HG03354 (cell line): ENCODE data around the gene CYTH4.

Source experiments
- ATAC-seq: cut with Tn5 transposase; IDR thresholded peaks from one replicate; pipeline ENCODE4 v1.9.1; 2021; ENCODE audit warnings: mild to moderate bottlenecking; ENCODE audit not compliant: unreplicated experiment, poor library complexity, severe bottlenecking

Gene CYTH4

DNA sequence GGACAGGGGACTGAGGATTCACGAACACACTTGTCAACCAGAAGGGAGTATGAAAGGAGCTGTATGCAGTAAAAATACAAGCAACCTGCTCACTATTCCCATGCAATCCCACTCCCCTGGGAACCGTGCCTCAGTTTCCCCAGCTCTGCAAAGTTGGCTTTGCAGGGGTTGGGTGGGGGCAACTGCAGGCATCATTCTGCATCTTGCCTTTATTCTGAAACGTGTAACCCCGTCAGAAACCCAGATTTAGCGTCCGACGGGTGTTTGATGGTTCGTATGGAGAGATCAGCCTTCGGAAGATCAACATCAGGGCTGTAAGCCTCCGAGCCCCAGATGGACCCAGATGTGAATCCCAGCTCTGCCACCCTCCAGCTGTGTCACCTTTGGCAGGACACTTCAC lies 3.6 kb downstream of the CYTH4 start:
- ATAC-seq, result no peak

DNA sequence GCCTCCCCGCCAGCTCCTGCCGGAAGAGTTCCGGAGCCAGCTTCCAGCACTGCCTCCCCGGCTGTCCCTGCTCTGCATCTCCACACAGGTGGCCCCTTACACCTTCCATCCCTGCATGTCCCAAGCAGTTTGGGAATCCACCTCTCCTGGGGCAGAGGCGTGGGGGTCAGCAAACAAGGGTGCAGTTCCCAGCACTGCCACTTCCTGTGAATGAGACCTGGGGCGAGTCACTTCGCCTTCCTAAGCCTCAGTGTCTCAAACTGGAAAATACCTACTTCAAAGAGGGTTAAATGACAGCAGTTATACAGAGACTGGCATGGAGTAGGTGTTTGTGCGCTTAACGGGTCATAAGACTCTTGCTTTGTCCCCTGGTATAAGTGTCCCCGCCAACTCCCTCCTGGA lies 5.2 kb downstream of the CYTH4 start:
- ATAC-seq, result no peak

DNA sequence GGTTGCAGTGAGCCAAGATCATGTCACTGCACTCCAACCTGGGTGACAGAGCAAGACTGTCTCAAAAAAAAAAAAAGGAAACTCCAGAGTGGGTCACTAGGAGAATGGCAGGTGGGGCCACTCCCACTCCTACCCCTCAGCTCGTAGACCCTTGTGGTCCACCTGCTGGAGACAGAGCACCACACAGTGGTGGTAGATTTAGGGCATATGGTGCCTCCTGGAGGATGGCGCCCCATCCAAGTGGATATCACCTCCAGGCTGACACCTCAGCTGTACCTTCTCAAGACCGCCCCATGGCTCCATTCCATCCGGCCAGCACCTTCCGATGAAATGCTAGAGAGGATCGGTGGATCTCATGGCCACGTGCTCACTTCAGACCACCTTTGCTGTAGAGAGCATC lies 6.2 kb downstream of the CYTH4 start:
- no peak for ATAC-seq

DNA sequence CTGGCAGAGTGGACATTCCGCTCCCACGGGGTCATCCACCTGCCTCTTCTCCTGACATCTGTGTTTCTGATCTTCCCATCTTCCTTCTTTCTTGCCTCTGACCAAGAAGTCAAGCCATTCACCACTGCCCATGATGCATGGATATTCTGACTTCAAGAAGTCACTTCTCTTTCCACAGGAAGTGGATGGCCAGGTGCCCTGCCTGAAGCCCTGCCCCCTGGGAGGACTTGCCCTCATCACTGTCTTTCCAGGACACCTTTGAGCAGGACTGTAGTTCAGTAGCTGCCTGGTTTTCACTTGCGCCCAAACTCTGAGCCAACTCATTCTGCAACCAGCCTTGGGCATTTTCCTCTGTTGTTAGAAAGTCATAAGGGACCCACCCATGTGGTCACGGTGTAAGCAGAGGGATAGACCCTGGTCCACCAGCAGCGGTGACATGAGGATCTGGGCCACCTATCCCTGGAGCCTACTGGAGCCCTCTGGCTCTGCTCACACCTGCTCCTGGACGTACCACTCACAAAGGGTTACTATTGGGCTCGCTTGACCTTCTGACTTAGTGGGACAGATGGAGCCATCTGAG lies 6.9 kb downstream of the CYTH4 start:
- ATAC-seq, result no peak

DNA sequence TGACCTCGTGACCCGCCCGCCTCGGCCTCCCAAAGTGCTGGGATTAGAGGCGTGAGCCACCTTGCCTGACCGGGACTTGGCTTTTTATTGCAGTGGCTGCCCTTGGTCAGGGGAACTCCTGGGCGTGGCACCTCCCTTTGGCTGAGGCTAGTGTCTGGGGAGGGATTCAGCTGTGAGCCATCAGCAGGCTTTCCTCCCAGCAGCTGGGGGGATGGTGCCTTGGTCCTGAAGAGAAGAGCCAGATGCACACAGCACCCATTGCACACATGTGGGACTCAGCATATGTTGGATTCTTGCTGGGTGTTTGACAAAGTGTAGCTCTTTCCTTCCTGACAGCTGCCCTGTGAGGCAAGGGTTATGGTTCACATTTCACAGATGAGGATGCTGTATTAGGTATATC lies 8.4 kb downstream of the CYTH4 start:
- no peak for ATAC-seq

DNA sequence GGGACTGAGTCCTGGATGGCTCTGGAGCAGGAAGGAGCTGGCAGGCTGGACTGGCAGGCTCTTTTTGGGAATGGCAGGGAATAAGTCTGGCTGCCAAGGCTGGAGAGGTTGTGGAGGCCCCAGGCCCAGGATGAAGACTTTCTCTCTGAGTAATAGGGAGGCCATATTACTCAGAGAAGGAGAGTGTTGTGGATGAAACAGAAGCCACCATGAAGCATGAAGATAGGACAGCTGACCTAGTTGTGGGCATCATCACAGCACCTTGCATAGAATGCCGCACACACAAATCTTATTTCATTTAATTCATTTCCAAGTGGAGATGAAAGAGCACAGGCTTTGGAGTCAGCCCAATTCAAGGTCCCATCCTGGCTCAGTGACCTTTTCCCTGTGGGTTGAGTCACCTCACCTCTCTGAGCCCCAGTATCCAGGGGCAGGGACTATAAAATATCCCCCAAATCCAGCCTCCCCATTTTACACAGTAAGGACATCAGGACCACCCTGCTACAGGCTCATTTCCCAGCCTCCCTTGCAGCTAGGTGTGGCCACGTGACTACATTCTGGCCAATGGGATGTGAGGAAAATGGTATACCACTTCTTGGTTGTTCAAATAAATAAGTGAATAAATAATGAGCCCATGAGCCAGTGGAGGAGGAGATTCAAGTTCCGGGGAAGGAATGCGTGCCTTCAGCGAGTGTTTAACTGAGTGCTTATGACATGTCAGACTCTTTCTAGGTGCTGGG lies 9.4 kb downstream of the CYTH4 start:
- no peak for ATAC-seq

DNA sequence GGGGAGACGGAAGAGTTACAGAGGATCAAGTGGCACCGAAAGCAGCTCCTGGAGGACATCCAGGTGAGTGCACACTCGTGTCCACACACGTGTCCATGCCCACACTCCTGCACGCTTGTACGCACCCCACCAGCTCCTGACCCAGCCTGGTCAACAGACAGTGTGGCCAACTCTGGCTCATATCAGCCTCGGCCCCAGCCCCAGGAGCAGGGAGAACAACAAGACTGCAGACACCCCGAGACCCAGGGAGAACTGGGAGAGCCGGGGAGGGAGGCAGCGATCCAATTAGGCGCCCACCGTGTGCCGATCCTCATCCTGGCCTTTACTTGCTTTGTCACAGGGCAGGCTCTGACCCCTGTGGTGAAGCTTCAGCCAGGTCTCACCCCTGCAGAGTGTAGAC lies 10.3 kb downstream of the CYTH4 start:
- no peak for ATAC-seq

DNA sequence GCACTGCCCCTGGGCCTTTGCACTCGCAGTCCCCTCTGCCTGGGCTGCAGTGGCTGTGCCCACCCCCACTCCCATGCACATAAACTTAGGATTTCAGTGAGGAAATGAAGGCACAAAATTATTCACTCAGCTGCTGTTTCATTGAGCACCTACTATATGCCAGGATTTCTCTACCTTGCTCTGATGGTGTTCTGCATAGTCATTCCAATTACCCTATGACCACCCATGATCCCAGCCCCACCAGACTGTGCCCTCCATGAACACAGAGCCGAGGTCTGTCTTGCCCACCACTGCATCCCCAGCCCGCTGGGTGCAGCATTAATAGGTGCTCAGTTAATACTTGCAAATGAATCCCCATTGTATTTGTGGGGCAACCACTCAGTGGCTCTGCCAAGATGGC lies 10.9 kb downstream of the CYTH4 start:
- no peak for ATAC-seq

DNA sequence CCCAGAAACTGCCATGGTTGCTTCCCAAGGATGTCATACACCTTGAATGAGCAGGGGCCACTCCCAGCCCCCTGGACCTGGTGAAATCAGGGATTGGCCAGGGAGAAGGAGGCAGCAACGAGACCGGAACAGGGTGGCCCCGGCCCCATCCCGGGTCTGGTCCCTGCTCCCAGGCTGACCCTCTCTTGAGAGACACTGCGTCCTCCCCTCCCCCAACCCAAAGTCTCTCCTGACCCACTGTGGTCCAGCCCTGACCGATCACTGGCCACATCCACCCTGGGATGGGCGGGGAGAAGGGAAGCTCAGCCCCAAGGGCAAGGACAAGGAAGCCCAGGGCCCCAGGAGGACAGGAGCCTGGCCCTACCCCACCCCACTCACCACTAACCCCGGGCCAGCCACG lies 12.4 kb downstream of the CYTH4 start:
- no peak for ATAC-seq

DNA sequence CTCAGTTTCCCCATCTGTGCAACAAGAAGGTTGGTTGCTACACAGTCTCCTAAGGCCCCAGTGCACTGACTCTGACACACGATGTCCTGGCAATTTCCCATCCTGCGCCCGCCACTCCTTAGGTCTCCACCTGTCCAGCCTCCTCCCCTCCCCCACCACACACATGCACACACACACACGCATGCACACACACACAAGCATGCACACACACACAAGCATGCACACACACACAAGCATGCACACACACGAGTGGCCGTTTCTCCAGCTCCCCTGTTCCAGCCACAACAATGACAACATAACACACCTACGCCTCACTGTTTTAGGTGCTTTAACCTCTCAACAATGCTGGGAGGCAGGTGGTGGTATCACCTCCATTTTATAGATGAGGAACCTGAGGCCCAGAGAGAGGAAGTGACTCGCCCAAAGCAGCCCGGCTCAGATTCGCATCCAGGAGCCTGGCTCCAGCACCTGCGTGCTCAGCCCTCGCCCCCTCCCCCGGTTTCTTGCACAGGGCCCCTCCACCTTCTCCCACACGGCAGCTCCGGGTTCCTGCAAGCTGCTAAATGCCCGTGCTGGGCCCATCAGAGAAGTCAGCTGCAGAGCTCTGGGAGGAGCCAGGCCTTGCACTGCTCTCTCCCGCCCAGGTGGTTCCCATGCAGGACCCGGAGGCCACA lies 13.0 kb downstream of the CYTH4 start:
- ATAC-seq, result no peak

DNA sequence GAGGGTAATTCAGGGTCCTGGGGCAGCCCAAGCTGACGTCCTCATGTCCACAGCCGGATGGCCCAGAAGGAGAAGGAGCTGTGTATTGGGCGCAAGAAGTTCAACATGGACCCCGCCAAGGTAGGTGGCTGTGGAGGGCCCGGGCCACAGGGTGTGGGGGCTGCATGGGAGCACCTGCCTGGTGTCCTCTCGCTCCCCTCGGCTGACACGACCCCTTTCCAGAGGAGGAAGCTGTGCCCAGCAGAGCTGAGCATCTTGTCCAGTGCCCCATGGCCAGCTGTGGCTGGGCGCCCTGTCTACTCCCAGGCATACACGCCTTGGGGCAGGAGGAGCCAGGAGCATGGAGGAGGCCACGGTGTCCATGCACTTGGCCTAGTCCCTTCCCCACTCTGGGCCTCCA lies 13.6 kb downstream of the CYTH4 start:
- ATAC-seq, result no peak

DNA sequence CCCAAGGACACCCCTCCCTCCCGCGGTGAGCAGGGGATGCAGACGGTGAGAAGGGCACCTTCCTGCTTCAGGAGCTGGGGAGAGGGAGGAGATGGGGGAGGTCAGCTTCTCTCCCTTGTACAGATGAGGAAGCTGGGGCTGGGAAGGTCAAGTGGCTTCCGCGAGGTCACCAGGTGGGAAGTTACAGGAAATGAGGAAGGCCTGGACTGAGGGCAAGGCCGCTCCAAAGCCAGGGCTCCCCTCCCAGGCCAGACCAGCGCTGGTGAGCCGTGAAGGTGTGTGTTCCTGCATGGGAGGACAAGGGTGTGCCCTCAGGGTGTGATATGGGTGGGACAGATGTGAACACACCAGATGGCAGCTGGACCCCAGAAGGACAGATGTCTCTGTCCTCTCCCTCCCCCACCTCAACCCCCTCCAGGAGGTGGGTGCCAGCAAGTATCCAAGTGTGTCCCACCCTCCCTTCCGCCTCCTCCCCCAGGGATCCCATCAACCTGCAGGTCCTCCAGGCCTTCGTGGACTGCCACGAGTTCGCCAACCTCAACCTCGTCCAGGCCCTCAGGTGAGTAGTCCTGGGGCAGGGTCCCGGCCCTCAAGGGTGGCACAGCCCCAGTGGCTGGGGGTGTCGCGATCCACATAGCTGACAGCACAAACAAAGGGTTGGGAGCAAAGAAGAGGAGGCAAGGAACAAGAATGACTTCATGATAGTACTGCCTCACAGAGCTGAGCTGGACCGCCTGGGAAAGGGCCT lies 16.6 kb downstream of the CYTH4 start:
- no peak for ATAC-seq

DNA sequence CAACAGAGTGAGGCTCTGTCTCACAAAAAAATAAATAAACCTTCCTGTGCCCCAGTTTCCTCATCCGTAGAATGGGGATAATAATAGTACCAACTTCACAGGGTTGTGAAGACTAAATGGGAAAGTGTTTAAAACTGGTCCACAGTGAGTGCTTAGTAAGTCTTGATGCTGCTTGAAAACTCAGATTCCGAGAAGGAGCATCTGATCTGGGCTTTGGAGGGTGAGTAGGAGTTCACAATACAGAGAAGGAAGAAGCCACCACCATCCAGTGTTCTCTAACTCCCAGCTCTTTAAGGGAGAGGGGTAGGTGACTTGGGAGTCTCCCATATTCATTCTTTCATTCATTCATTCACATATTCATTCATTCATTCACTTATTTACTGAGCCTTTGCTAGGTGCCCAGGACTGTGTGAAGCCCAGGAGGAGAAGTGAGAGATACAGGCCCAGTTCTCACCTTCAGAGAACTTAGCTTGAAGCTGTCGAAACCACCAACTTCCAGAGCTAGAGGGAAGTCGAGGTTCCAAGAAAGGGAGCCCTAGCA lies 17.7 kb downstream of the CYTH4 start:
- no peak for ATAC-seq

DNA sequence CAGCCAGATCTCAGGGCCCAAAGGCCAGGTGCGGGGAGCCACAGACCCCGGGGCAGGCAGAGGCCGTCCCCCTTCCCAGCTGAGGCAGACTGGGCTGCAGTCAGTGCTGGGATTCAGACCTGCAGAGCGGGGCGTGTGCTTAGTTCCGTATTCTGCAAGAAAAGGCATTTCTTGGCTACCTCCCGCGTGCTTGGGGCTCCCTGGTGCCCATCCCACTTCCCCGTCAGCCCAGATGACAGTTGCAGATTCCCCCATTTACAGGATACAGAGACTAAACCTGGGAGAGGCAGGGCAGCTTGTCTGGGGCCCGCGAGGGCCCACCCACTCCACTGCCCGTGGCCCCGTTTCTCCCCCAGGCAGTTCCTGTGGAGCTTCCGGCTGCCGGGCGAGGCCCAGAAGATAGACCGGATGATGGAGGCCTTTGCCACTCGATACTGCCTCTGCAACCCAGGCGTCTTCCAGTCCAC lies 18.3 kb downstream of the CYTH4 start:
- no peak for ATAC-seq

DNA sequence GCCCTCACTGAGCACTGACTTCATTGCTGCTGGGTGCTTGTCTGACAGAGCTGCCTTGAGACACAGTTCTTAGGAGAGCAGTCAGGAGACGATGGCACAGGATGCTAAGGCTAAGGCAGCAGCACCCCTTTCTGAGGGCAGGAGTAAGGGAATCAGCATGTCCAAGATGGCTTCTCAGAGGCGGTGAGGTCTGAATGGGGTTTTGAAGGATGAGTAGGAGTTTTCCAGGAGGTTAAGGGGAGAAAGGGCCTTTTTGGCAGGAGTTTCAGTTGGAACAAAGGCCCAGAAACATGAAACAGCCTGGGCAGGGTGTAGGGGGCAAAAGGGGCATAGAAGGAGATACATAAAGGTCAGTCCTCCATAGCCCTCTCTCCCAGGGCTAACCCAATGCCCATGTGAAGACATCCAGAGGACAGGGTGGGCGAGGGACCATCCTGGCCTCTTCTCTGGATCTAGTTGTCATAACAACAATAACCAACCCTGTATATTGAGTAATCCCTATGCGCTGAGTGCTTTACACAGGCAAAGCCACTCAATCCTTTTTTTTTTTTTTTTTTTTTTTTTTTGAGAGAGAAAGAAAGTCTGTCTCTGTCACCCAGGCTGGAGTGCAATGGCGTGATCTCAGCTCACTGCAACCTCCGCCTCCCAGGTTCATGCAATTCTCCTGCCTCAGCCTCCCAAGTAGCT lies 19.0 kb downstream of the CYTH4 start:
- no peak for ATAC-seq

DNA sequence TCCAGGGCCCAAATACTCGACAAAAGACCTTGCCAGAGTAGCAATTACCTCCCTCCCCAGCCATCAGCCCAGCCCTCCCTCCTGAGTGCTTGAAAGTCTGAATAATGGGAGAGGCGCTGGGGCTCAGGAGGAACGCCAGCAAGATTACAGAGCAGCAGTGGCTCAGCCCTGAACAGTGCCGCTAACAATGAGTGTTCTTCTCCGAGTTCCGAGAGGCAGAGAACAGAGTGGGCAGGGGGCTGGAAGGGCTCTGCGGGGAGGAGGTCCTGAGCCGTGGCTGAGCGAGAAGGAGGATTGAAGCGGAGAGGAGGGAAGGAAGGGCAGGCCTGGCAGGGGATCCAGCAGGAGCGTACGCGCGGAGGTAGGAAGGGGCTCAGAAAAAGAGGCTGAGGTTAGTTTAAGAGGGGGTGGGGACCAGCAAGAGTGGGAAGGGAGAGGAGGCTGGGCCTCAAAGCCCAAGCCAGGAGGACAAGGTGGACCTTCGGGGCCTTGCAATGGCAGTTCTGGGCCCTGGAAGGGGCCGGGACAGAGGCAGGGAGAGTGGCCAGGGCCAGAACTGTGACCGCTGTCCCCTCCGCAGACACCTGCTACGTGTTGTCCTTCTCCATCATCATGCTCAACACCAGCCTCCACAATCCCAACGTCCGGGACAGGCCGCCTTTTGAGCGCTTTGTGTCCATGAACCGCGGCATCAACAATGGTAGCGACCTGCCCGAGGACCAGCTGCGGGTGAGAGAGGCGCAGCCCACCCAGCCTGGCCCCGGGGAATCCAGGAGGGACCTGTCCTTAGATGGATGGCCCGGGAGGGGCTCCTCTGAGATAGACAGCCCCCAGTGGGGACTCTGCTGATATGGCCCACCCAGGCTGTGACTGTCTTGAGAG lies 20.6 kb downstream of the CYTH4 start:
- ATAC-seq, result no peak

DNA sequence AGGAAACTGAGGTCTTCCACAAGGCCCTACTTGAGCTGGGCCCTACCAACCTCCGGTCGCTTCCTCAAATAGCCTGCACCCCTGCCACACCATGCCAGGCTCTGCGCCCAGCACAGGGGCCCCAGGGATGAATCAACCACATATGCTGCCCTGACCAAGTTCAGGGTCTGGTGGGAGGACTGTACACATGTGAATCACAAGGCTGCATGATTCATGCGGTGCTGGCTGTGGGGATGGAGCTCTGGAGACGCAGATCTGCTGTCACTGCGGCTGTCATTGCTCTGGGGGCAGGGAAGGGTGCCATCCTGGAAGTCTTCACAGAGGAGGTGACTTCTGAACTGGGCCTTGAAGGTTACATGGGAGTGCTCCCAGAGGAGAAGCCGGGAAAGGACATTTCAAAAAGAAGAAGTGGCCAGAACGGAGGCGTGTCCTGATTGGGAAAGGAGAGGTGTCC lies 21.5 kb downstream of the CYTH4 start:
- no peak for ATAC-seq

DNA sequence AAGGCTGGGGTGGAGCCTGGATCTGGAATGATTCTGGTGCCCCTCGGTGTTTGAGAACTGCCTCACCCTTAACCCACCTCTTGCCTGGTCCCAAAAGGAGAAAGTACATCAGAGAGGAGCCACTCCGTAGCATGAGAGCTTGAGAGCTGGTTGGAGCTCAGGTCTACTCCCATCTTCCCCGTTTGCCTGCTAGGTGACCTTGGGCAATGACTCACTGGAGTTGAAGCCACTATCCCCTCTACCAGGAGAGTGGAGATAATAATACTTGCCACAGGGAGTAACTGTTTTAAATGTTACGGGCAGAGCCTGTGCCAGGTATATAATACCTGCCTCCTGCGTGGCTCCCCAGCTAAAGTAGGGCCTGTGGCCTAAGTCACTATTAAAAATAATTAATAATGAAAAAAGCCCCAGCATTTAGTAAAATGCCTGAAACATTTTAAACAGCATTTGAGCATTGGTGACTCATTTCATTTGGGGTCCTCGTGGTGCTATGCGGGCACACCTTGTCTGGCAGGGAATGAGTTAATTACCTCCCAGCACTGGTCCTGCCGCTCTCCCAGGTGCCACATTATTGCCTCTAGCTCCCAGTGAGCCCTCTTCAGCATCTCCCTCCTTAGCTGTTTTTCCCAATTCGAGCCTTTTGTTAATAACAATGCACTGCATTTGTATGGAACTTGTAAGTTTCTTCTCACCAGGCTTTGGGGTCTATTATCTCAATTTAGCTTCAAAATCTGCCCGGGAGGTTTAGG lies 22.5 kb downstream of the CYTH4 start:
- ATAC-seq, result no peak
